Hepatocyte (in vitro differentiated cells): ENCODE data around the gene KCNG4. TPM values are rescaled to one million over a fixed set of nuclear protein-coding genes. Genes with fewer than 3 reads are reported as not detected.

Experiments used
- DNase-seq: peaks from one replicate; pipeline ENCODE4 v3.0.0-alpha.2; 2016; ENCODE audit warnings: low spot score
- H2AFZ ChIP-seq: fragments of 200-600 bp; sonication (generic); 2 replicates; pipeline ENCODE4 v1.6.0; 2016; ENCODE audit warnings: antibody characterized with exemption, mild to moderate bottlenecking
- H3K27ac ChIP-seq: fragments of 200-600 bp; sonication (generic); 2 replicates; pipeline ENCODE4 v1.5.1; 2016; ENCODE audit warnings: mild to moderate bottlenecking
- H3K27me3 ChIP-seq: fragments of 200-600 bp; sonication (generic); 2 replicates; pipeline ENCODE4 v1.6.1; 2016
- H3K36me3 ChIP-seq: fragments of 200-600 bp; sonication (generic); replicated peaks from 2 replicates; pipeline ENCODE4 v1.5.1; 2016; ENCODE audit warnings: low read depth; ENCODE audit not compliant: insufficient read depth
- H3K4me1 ChIP-seq: fragments of 200-600 bp; sonication (generic); 2 replicates; pipeline ENCODE4 v1.5.1; 2016; ENCODE audit warnings: mild to moderate bottlenecking, moderate library complexity; ENCODE audit not compliant: insufficient read depth
- H3K4me2 ChIP-seq: fragments of 200-600 bp; sonication (generic); 2 replicates; pipeline ENCODE4 v1.6.0; 2016
- H3K4me3 ChIP-seq: fragments of 200-600 bp; sonication (generic); 2 replicates; pipeline ENCODE4 v1.5.1; 2016; ENCODE audit warnings: mild to moderate bottlenecking
- H3K79me2 ChIP-seq: fragments of 200-600 bp; sonication (generic); 2 replicates; pipeline ENCODE4 v1.6.0; 2017; ENCODE audit warnings: mild to moderate bottlenecking
- H3K9me2 ChIP-seq: fragments of 200-600 bp; sonication (generic); replicated peaks from 2 replicates; pipeline ENCODE4 v1.6.0; 2017; ENCODE audit warnings: mild to moderate bottlenecking; ENCODE audit not compliant: insufficient read depth
- H3K9me3 ChIP-seq: fragments of 200-600 bp; sonication (generic); 2 replicates; pipeline ENCODE4 v1.5.1; 2016; ENCODE audit warnings: low read depth, mild to moderate bottlenecking
- H4K20me1 ChIP-seq: fragments of 200-600 bp; sonication (generic); 2 replicates; pipeline ENCODE4 v1.6.0; 2016; ENCODE audit warnings: mild to moderate bottlenecking; ENCODE audit not compliant: insufficient read depth, poor library complexity, severe bottlenecking
- CTCF ChIP-seq: fragments of 200-600 bp; sonication (generic); IDR thresholded peaks from 2 replicates; pipeline ENCODE4 v1.5.1; 2016; ENCODE audit warnings: antibody characterized with exemption, mild to moderate bottlenecking; ENCODE audit not compliant: poor library complexity
- EZH2 ChIP-seq: fragments of 200-600 bp; sonication (generic); IDR thresholded peaks from 2 replicates; pipeline ENCODE4 v1.6.1; 2016; ENCODE audit warnings: antibody characterized with exemption, mild to moderate bottlenecking, borderline replicate concordance
- EZH2phosphoT487 ChIP-seq: fragments of 200-600 bp; sonication (generic); IDR thresholded peaks from one replicate; pipeline ENCODE4 v1.6.1; 2018; ENCODE audit warnings: antibody characterized with exemption, mild to moderate bottlenecking, low read depth, moderate library complexity; ENCODE audit not compliant: unreplicated experiment, severe bottlenecking
- WGBS: methylation state at CpG from one replicate; pipeline ENCODE4 v1.1.6; 2016; ENCODE audit warnings: low lambda C conversion rate; ENCODE audit errors: missing lambda C conversion rate; 5-methylcytosine and 5-hydroxymethylcytosine counted together
- polyA plus RNA-seq: library from polyadenylated mRNA; unstranded; fragments of >200 nt; fragmentation: Nextera tagmentation; extraction: Ambion mirVana; gene quantifications from 2 replicates; pipeline ENCODE4 v1.2.1, GENCODE V29; 2016
- total RNA-seq: library from RNA; depleted of rRNA; stranded (reverse); fragments of >200 nt; gene quantifications from 2 replicates; pipeline ENCODE4 v1.2.3, GENCODE V29; 2014

KCNG4 gene
- total and polyA plus RNA-seq, 2 experiments from 2014 or later = not detected

DNA sequence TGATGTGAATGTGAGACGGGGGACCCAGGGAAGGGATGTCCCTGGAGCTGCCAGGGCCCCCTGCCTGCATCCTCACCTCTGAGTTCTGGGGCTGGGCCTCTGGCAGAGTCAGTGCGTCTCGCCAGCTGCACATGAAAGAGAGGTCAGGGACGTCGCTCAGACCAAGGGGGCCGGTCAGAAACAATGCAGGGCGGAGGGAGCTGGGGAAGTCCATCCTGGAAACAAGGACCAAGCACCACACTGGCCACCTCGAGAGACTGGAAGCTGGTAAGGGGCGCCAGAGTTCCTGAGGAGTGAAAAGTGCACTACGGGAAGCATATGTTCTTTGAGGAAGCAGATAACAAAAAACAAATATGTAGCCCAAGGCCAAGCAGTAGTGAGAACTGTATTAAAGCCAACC lies 55.0 kb downstream of the KCNG4 start:
- Histone ChIP-seq H4K20me1 (no peaks in the 10 kb centered on the region), H3K4me3 (no peak overlapping the region), H2AFZ (no peak overlapping the region), H3K27ac (no peak overlapping the region), H3K4me1 (peaks cover 3% of the 10 kb centered on the region), H3K9me3 (no peaks in the 10 kb centered on the region), H3K9me2 (no peaks in the 10 kb centered on the region), H3K4me2 (no peak overlapping the region), H3K27me3 (no peaks in the 10 kb centered on the region), H3K79me2 (peaks cover 27% of the 10 kb centered on the region), H3K36me3 (no peaks in the 10 kb centered on the region)
- no peak for TF ChIP-seq EZH2phosphoT487
- WGBS = 97% methylated on average over 10 of the region's 10 CpGs
- no peak for DNase-seq

- Histone ChIP-seq H4K20me1 (no peaks in the 10 kb centered on the region), H3K9me3 (no peaks in the 10 kb centered on the region), H3K79me2 (peaks cover 27% of the 10 kb centered on the region), H3K4me3 (no peak overlapping the region), H2AFZ (no peak overlapping the region), H3K9me2 (no peaks in the 10 kb centered on the region), H3K4me2 (no peak overlapping the region), H3K36me3 (no peaks in the 10 kb centered on the region), H3K27ac (no peak overlapping the region), H3K27me3 (no peaks in the 10 kb centered on the region), H3K4me1 (peaks cover 3% of the 10 kb centered on the region)
- 95% methylated on average over 11 of the region's 11 CpGs for WGBS
- TF ChIP-seq EZH2 (no peak), EZH2phosphoT487 (no peak), CTCF (no peak)
- no peak for DNase-seq
Observed at GRCh38 chr16:84183911-84184591, 55.8 kb downstream of the KCNG4 start.

GRCh38 chr16:84183572-84183875 lies 56.3 kb downstream of the KCNG4 start:
- peaks cover 27% of the 10 kb centered on the region for H3K79me2 ChIP-seq
- no peak overlapping the region for H3K4me2 ChIP-seq
- no peaks in the 10 kb centered on the region for H3K36me3 ChIP-seq
- no peak overlapping the region for H3K4me3 ChIP-seq
- no peak overlapping the region for H3K27ac ChIP-seq
- no peak for DNase-seq
- H3K9me3 ChIP-seq = no peaks in the 10 kb centered on the region
- no peak overlapping the region for H2AFZ ChIP-seq
- H4K20me1 ChIP-seq = no peaks in the 10 kb centered on the region
- 100% methylated on average over 3 of the region's 5 CpGs for WGBS
- H3K27me3 ChIP-seq = no peaks in the 10 kb centered on the region
- no peaks in the 10 kb centered on the region for H3K9me2 ChIP-seq
- TF ChIP-seq CTCF (no peak), EZH2 (no peak), EZH2phosphoT487 (no peak)
- peaks cover 3% of the 10 kb centered on the region for H3K4me1 ChIP-seq

DNA sequence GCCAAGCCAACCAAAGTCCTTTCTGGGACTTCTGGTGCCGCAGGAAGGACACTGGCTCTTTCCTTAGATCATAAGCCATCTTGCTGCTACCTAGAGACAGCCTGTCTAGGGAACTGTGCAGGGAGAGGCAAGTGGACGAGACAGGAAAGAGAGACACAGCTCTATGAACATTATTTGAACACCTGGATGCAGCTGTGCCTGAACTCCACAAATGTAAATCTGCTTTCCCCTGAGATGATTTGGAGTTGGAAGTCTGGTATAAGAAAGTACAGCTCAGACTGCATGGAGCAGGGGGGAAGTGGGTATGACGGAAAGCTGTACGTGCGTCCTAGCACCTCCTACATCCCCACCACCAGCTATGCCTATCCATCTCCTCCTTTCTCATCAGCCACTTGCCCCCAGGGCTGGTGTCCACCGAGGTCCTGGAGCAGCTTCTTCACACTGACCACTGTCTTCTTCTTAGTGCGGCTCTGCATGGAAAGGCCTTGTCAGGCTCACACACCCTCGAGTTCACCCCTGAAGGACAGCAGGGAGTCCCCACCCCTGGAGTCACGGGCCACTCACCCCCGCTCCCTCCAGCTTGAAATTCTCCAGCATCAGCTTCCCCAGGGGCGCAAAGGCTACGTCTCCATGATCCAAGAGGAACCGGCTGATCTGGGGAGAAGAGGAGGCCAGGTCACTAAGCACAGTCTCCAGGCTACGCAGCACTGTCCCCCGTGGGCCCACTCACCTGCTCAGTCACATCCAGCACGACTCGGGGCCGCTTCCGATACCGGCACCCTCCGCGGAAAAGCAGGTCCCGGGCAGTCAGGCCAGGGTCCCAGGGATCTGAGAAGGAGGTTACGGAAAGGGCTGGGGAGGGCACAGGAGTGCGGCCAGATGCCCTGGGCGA lies 56.9 kb downstream of the KCNG4 start:
- Histone ChIP-seq H3K79me2 (peaks cover 27% of the 10 kb centered on the region), H4K20me1 (no peaks in the 10 kb centered on the region), H3K4me3 (no peak overlapping the region), H3K9me2 (no peaks in the 10 kb centered on the region), H3K4me2 (no peak overlapping the region), H3K9me3 (no peaks in the 10 kb centered on the region), H2AFZ (no peak overlapping the region), H3K27me3 (no peaks in the 10 kb centered on the region), H3K4me1 (peaks cover 3% of the 10 kb centered on the region), H3K36me3 (no peaks in the 10 kb centered on the region), H3K27ac (no peak overlapping the region)
- DNase-seq = no peak
- 98% methylated on average over 25 of the region's 26 CpGs for whole genome bisulfite sequencing
- TF ChIP-seq EZH2phosphoT487 = no peak
- TF ChIP-seq CTCF = no peak
- TF ChIP-seq EZH2 = no peak
